ENCODE measurements around the gene NDUFA8.

DNA sequence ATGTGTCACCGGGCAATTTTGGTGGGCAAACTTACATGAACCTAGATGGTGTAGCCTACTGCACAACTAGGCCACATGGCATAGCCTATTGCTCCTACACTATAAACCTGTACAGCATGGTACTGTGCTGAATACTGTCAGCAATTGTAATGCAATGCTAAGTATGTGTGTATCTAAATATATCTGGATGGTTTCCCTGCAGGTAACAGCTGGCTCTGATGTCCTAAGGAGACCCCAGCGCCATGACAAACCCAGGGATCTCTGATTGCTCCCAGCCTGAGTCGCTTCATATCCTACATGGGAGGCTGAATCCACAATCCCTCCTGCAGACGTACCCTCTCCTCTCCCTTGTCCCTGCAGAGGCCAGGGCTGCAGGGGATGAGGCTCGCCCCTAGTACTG, 39.9 kb downstream of the NDUFA8 start:
- TF ChIP-seq, protein P1, sequence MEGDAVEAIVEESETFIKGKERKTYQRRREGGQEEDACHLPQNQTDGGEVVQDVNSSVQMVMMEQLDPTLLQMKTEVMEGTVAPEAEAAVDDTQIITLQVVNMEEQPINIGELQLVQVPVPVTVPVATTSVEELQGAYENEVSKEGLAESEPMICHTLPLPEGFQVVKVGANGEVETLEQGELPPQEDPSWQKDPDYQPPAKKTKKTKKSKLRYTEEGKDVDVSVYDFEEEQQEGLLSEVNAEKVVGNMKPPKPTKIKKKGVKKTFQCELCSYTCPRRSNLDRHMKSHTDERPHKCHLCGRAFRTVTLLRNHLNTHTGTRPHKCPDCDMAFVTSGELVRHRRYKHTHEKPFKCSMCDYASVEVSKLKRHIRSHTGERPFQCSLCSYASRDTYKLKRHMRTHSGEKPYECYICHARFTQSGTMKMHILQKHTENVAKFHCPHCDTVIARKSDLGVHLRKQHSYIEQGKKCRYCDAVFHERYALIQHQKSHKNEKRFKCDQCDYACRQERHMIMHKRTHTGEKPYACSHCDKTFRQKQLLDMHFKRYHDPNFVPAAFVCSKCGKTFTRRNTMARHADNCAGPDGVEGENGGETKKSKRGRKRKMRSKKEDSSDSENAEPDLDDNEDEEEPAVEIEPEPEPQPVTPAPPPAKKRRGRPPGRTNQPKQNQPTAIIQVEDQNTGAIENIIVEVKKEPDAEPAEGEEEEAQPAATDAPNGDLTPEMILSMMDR (IDR thresholded peaks at IDR 0.05), result no peak
- no peak for TF ChIP-seq POLR2A (IDR thresholded peaks at IDR 0.05; ENCODE audit: low read depth)

Measured in esophagus muscularis mucosa (tissue), 3 donors.